Skin of body (tissue), 2 donors: ENCODE data around the gene SFXN1. TPM values are rescaled to one million over a fixed set of nuclear protein-coding genes. Genes with fewer than 3 reads are reported as not detected.
"Not testable (repeated sequence)": the region's sequence is repeated elsewhere in the genome, so short reads cannot be mapped to it uniquely, and the experiment has no call there.

Experiments
- DNase-seq: peaks from one replicate; lab custom pipeline; 2025; lab: John Stamatoyannopoulos, UW
- total RNA-seq: library from RNA; depleted of rRNA; stranded (reverse); fragments of >200 nt; gene quantifications from one replicate; pipeline ENCODE4 v1.2.3, GENCODE V29; 2014

SFXN1 gene, protein sequence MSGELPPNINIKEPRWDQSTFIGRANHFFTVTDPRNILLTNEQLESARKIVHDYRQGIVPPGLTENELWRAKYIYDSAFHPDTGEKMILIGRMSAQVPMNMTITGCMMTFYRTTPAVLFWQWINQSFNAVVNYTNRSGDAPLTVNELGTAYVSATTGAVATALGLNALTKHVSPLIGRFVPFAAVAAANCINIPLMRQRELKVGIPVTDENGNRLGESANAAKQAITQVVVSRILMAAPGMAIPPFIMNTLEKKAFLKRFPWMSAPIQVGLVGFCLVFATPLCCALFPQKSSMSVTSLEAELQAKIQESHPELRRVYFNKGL
- 25.1 TPM for total RNA-seq

DNA sequence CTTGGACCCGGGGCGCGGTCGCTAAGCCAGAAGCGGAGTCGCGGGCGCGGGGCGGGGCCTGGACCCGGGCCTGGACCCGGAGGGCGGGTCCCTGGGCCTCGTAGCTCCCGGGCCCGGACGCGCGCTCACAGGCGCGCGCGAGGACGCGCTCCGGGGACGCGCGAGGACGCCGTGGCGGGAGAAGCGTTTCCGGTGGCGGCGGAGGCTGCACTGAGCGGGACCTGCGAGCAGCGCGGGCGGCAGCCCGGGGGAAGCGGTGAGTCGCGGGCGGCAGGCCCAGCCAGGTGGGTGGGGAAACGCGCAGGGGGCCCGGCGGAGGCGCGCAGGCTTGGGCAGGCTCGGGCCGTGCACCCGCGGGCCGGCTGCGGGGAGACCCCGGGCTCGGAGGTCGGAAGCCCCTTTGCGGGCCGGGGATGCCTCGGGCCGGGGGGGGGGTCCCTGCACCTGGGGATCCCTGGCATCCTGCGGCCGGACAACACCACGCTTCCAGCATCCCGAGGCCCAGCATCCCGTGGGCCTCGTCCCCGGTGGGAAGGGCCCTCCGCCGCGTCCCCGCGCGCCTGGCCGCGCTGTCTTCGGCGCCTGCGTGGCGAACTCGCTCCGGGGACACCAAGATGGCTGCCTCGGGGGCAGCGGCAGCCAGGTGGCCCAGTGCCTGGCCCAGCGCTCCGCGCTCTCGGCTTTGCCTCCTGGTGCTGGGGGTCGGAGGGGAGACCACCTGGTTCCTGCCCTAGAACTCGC, at the start of gene SFXN1:
SFXN1 (plus strand) TSS at position 177 of the 741 bp plus-strand sequence. CDS start 13,544 bp downstream, outside the sequence.
- peak; percentile 44 for DNase-seq

- no peak for DNase-seq
Measured at GRCh38 chr5:175434800-175435199, 43.6 kb upstream of the SFXN1 start.

DNA sequence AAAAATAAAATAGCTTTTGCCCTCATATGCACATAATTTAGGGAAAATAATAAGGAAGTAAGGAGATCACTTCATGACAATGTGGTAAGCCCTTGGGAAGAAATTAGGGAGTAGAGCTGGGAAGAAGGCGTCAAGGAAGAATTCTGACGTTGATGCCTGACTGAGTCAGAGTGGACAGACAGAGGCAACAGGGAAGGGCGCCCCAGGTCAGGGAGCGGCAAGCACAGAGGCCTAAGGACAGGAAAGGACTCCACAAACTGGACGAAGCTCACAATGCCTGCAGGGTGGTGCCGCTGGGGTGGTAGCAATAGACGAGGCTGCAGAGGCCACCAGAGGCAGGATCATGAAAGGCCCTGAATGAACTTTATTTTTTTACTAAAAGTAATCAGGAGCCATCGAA, 42.0 kb upstream of the SFXN1 start:
- DNase-seq: no peak

GRCh38 chr5:175438234-175438857, 40.0 kb upstream of the SFXN1 start:
- DNase-seq: no peak

- no peak for DNase-seq
Measured at GRCh38 chr5:175443514-175444059, 34.8 kb upstream of the SFXN1 start.

DNA sequence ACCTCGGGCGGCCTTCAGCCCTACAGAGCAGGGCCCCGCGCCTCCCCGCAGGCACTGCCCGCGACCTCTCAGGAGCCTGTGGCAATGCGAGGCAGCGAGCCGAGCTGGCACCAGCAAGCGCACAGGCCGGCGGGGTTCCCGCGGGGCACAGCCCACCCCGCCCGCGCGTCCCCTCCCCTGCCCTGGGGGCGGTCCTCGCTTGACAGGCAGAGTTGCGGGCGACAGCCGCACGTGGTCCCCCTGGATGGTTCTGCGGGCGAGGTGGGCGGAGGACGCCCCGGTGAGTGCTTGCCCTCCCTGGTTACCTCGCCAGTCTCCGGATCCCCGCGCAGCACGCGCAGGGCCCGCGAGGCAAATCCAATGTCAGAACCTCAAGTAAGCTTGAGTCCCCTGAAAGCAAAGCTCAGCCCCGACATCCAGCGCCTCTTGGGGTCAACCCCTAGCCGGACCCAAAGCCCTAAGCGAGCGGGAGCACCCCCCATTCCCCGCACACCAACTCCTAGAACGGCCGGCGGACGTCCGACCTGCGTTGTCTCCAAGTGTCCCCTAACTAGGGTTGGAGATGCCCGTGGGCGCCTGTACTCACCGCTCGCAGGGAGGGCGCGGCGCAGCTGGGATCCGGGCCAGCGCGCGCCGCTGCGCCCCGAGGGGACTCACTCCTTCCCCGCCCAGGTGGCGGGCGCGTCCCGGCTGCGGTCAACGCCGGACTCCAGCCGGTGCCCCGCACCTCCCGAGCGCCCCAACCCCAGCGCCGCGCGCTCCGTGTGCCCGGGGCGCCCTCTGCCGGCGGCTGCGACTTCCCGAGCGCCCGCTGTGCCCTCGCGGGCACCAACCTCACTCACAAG, 34.1 kb upstream of the SFXN1 start, which contains the start of gene DRD1:
DRD1 (minus strand) TSS at position 123 of the 845 bp plus-strand sequence. CDS start 1,083 bp downstream, outside the sequence.
- DNase-seq: no peak

DNA sequence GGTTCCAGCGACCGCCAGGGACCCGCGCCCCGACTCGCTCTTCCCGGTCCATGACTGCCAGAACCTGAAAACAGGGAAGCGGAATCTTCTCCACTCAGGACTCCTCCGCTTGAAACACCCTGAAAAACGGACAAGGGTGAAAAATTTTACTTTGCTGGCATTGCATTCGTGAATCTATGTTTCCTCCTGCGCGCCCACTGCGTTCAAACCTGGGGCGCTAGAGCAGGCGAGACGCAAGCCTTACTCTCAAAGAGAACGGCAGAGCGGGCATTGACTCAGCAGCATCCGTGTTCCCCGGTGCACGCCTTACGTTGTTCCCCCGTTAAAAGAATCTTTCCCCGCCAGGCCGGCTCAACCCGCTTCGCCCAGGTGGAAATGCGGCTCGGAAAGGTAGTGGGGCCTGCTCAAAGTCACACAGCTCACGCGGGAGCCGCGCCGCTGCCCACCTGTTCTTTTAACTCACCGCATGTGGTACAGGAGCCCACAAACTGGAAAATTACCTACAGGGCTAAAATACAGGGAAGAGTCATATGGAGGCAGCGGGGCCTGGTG, 33.4 kb upstream of the SFXN1 start:
- DNase-seq: no peak

DNA sequence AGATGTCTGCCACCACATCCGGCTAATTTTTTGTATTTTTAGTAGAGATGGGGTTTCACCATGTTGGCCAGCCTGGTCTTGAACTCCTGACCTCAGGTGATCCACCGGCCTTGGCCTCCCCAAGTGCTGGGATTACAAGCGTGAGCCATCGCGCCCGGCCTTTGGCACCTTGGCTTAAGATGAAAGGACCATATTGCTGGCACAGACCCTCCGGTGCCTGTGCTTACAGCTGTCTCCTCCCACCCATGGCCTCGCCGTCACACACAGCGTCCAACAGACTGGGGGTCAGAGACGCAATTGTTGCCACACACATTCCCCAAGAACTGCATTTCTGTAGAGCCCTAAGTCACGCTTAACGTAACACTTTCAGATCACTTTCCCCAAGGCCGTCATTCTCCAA, 32.0 kb upstream of the SFXN1 start:
- not testable (repeated sequence) for DNase-seq

GRCh38 chr5:175447571-175447970, 30.8 kb upstream of the SFXN1 start:
- no peak for DNase-seq

GRCh38 chr5:175448276-175448675, 30.1 kb upstream of the SFXN1 start:
- no peak for DNase-seq

DNA sequence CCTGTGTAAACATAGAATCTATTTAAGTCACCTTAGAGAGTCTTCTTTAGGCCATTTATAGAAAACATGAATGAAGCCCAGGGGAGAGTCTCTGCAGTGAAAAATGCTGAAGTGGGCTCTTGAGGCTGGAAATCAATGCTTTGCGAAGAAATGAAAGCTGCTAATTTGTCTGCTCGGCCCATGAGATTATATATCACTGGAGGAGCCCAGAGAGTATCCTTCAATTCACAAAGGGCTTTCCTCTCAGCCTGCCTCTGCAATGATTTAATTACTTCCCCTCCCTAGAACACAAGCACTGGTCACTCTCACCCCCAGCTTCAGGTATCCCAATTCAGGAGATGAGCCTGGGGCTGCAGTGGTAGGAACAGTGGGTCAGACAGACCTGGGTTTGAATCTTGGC, 26.2 kb upstream of the SFXN1 start:
- no peak for DNase-seq

GRCh38 chr5:175454338-175454737, 24.0 kb upstream of the SFXN1 start:
- not testable (repeated sequence) for DNase-seq

GRCh38 chr5:175456105-175456742, 22.1 kb upstream of the SFXN1 start:
- DNase-seq: no peak

DNA sequence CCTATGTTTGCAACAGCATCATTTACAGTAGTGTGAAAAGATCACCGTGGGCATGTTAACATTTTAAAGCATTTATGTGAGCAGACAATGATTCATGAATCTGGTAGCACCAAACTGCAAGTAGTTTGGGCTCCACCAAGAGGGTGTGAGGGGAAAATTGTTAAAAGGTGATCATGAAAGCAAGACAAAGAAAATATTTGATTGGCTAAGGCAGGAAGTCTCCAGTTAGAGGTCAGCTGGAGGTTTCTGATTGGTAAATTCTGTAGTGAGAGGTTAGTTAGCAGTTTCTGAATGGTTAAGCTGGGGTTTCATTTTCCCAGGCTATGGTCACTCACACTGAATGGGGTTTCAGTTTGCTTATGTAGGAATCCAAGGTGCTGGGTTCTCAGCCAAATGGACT, 20.9 kb upstream of the SFXN1 start:
- no peak for DNase-seq

DNA sequence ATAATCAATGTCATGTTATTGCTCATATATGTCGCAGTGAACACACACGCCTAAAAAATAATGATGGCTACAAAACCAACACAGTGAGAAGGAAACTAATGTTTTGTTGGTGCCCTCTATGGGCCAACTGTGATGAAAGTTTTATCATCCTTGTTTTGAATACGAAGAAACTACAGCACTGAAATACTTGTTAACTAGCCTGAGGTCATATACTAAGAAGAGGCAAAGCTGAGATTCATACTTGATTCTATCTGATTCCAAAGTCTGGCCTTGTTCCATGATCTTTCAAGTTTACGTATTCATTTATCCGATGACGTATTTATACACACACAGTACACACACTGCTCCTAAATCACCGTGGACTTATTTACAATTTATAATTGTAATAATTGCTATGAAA, 18.2 kb upstream of the SFXN1 start:
- DNase-seq: peak; percentile 3

- DNase-seq: no peak
Measured at GRCh38 chr5:175460552-175460951, 17.8 kb upstream of the SFXN1 start.

GRCh38 chr5:175461370-175461769, 17.0 kb upstream of the SFXN1 start:
- no peak for DNase-seq

DNA sequence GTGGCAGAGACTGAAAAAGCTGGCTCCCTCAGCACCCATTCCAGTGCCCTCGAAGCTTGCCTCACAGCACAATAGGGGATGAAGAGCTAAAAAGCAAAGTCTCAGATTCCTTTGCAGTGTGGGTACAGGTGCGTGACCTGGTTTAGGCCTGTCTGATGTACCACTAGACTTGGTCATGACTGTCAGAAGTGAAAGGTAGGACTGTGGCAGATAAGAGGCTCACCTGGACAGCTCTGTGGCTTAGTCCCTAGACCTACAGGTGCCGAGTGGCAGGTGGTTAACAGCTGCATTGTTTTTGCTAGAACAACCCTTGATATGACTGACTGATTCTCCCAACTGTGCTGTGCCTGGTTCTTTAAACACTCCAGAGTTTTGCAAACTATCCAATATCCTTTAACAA, 14.7 kb upstream of the SFXN1 start:
- no peak for DNase-seq

DNA sequence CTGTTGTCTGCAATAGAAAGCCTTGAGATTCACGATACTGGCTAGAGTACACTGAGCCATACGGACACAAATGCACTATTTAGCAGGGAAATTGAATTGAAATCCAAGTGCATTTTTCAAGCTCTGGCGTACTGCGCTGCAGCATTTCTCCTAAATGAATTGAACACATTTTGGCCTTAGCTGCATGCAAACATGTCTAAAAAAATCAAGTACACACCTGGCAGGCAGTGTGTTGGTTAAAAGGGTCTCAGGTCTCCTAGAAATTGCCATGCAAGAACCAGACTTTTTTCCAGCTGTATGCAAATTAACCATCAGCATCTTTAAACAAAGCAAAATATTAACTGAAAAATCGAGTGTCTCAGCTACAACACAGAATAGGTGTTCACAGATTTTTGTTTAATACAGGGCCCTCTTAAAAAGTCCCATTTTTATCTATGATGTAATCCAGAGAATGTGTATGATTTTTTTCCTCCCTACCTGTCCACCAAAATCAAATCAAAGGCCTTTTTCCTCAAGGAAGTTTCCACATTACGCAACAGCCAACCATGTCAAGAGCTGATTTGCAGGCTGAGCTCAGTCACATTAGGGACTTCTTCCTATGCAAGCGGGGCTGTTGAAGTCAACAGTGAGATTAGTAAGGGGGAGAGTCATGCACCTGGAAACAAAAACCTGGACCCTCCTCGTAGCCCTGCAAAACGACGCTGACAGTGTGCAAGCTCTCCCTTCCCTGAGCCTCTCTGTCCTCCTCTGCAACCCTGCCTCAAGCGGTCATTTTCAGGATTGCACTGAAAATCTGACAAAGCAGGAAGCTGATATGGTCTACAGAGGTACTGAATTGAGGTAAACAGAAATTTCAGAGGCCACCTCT, 14.1 kb upstream of the SFXN1 start:
- DNase-seq: peak; percentile 6

GRCh38 chr5:175464942-175465233, 13.5 kb upstream of the SFXN1 start:
- no peak for DNase-seq
